ENCODE results near the gene FNDC3A. TPM values are rescaled to one million over a fixed set of nuclear protein-coding genes. Genes with fewer than 3 reads are reported as not detected.

The FNDC3A gene
- total and polyA plus RNA-seq, 9 of the 15 experiments (the other 6 are each of a cell fraction or from before 2014, with no cell fraction given), result 4.1 to 22.0 (median 13.5) TPM

GRCh38 chr13:49165798-49166752, 190.4 kb downstream of the FNDC3A start:
- in situ Hi-C loops (cut with MboI), result no loop called here

More at GRCh38 chr13:49165798-49166752, 190.4 kb downstream of the FNDC3A start:
- ChIA-PET CTCF (ENCODE audit: low intra/inter-chr PET ratio) (no interaction called here), POLR2A (no interaction called here)
- DNase-seq (ENCODE audit: extremely low read depth in 1 of 4, low spot score in 3 of 4) (no peak), ATAC-seq (no peak), FAIRE-seq (no peak)
- intact Hi-C loops (cut with micrococcal nuclease), result no loop called here
- 100% methylated on average over 4 of the region's 5 CpGs for WGBS (ENCODE audit: insufficient coverage, low coverage, missing lambda C conversion rate)
- TF ChIP-seq CGGBP1 (CRISPR knock-in tag; IDR thresholded peaks at IDR 0.05) (no peak), TBL1XR1 (IDR thresholded peaks at IDR 0.05; ENCODE audit: low read length in 2 of 2) (no peak), ZNF140 (CRISPR knock-in tag; IDR thresholded peaks at IDR 0.05) (no peak), CLOCK (CRISPR knock-in tag; IDR thresholded peaks at IDR 0.05; ENCODE audit: borderline replicate concordance) (no peak), KAT8 (IDR thresholded peaks at IDR 0.05; ENCODE audit: low read depth) (no peak), SP1 (CRISPR knock-in tag; IDR thresholded peaks at IDR 0.05) (no peak), ZNF354B (CRISPR knock-in tag; IDR thresholded peaks at IDR 0.05) (no peak)
- H3K9me3 ChIP-seq (replicated peaks; ENCODE audit: control insufficient read depth, insufficient read depth, low read depth, low read length), result no peaks in the 10 kb centered on the region; the same call in 1 of the 2 replicates
- H3K4me3 ChIP-seq, result no peak overlapping the region
- no peak overlapping the region for H3K9ac ChIP-seq (ENCODE audit: insufficient read depth in 1 of 2, low read depth in 2 of 2, low read length in 2 of 2)
- no peak overlapping the region for H3K27ac ChIP-seq (ENCODE audit: extremely low read depth, low read depth, low read length)
- H3K4me2 ChIP-seq (ENCODE audit: insufficient read depth, low read length), result no peak overlapping the region
- H3K9me1 ChIP-seq (ENCODE audit: control insufficient read depth, insufficient read depth, low read length), result no peaks in the 10 kb centered on the region
- no TSS peak for BruUV-seq (replicated peaks)
- H3K36me3 ChIP-seq (ENCODE audit: control insufficient read depth, insufficient read depth, low read length), result no peaks in the 10 kb centered on the region; the same call in 2 of the 3 replicates
- H3K79me2 ChIP-seq (ENCODE audit: control insufficient read depth, insufficient read depth, low read length), result no peaks in the 10 kb centered on the region
- no peaks in the 10 kb centered on the region for H4K20me1 ChIP-seq (replicated peaks; ENCODE audit: control insufficient read depth, insufficient read depth, low read length)
- no peak overlapping the region for H2AFZ ChIP-seq (ENCODE audit: low read depth, low read length)
- no peaks in the 10 kb centered on the region for H3K27me3 ChIP-seq (ENCODE audit: control insufficient read depth in 2 of 2, insufficient read depth in 2 of 2, low read length in 2 of 2)
- H3K4me1 ChIP-seq (replicated peaks in 1 of 2; ENCODE audit: control insufficient read depth in 2 of 2, insufficient read depth in 2 of 2, low read length in 2 of 2), result no peaks in the 10 kb centered on the region
